Activated CD8-positive, alpha-beta T cell treated with anti-CD3 and anti-CD28 coated beads, Interleukin-2, amount 10 ng/mL, durations not matched to agents 7 days and 5 days (primary cell): ENCODE measurements around the gene UBIAD1. TPM values are rescaled to one million over a fixed set of nuclear protein-coding genes. Genes with fewer than 3 reads are reported as not detected.

Experiments
- ATAC-seq: fragments of 150-1000 bp; cut with Tn5 transposase; one replicate; pipeline ENCODE4 v1.10.0; 2021; ENCODE audit warnings: moderate library complexity
- CTCF ChIA-PET: fragments of 350-600 bp; sonication (Branson Sonifier 250); formaldehyde crosslinking; loops from one replicate; lab custom pipeline; 2021; ENCODE audit warnings: antibody characterized with exemption; lab: Charles Lee
- POLR2A ChIA-PET: fragments of 350-600 bp; sonication (Branson Sonifier 250); formaldehyde crosslinking; loops from one replicate; lab custom pipeline; 2021; ENCODE audit warnings: antibody characterized with exemption; lab: Charles Lee
- DNase-seq: peaks from one replicate; pipeline ENCODE4 v3.0.0-alpha.2; 2020
- H3K27ac Mint-ChIP-seq: one replicate; pipeline ENCODE4 v1.8.0; 2021; ENCODE audit warnings: mild to moderate bottlenecking, mixed read lengths
- H3K27me3 Mint-ChIP-seq: one replicate; pipeline ENCODE4 v1.8.0; 2021; ENCODE audit warnings: low read depth, mixed read lengths
- H3K36me3 Mint-ChIP-seq: one replicate; pipeline ENCODE4 v1.8.0; 2021; ENCODE audit warnings: low read depth, mixed read lengths
- H3K4me1 Mint-ChIP-seq: one replicate; pipeline ENCODE4 v1.8.0; 2021; ENCODE audit warnings: low read depth, mixed read lengths
- H3K4me3 Mint-ChIP-seq: one replicate; pipeline ENCODE4 v1.8.0; 2021; ENCODE audit warnings: mild to moderate bottlenecking, mixed read lengths
- H3K9me3 Mint-ChIP-seq: one replicate; pipeline ENCODE4 v1.8.0; 2022; ENCODE audit warnings: mixed read lengths; ENCODE audit not compliant: insufficient read depth
- total RNA-seq, 2 experiments: library from RNA; stranded (reverse); gene quantifications; one replicate each; pipeline ENCODE4 v1.2.3, GENCODE V29; 2021

UBIAD1 gene
- total RNA-seq, 2 experiments from 2014 or later, result 30.8 to 33.7 TPM

DNA sequence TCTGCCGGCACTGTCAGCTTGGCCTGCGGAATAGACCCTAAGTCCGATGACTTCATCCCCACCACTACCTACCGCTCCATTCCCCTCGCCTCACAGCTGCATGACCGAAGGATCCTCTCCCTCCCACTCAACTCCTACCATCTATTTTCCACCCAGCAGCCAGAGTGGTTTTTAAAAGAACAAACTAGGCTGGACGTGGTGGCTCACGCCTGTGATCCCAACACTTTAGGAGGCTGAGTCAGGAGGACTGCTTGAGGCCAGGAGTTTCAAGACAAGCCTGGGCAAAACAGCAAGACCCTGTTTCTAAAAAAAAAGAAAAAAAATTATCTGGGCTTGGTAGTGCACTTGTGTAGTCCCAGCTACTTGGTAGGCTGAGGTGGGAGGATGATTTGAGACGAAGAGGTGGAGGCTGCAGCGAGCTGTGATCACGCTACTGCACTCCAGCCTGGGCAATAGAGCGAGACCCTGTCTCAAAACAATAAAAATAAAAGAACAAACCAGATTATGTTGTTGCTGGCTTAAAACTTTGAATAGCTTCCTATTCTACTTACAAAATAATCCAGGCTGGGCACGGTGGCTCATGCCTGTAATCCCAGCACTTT is 59.0 kb downstream of the UBIAD1 start:
- ChIA-PET POLR2A (interaction anchor here (1.2 kb wide), 1 partner anchor 71 kb away, joined by 3 read pairs; no protein-coding TSS in a partner anchor), CTCF (interaction anchor here (0.6 kb wide), 1 partner anchor 55 kb away, joined by 3 read pairs; no protein-coding TSS in a partner anchor)
- H3K36me3 Mint-ChIP-seq, result no peaks in the 10 kb centered on the region
- DNase-seq, result no peak
- H3K4me3 Mint-ChIP-seq, result no peak overlapping the region
- H3K4me1 Mint-ChIP-seq, result peaks cover 7% of the 10 kb centered on the region
- H3K9me3 Mint-ChIP-seq, result no peaks in the 10 kb centered on the region
- H3K27ac Mint-ChIP-seq, result no peak overlapping the region
- ATAC-seq, result no peak
- no peaks in the 10 kb centered on the region for H3K27me3 Mint-ChIP-seq

DNA sequence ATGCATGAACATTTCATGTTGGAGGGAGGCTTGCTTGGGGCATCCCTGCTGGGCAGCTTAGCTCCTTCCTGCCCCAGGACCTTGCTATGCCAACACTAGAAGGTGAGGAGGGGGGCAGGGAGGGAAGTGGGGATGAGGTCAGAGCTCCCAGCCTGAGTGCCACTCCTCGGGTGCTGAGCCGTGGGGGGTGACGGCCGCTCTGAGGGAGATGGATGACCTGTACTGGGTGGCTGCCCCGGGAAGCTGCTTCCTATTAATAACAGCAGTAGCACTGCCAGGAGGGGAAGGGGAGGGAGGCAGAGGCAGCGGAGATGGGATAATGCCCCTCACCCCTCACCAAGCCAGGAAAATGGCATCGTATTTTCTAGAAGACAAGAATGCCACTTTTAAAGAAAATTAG is 60.6 kb downstream of the UBIAD1 start:
- no peak overlapping the region for H3K27ac Mint-ChIP-seq
- H3K27me3 Mint-ChIP-seq, result peaks cover 5% of the 10 kb centered on the region
- no peak for DNase-seq
- ChIA-PET CTCF (no interaction called here), POLR2A (no interaction called here)
- H3K4me3 Mint-ChIP-seq, result no peak overlapping the region
- no peak for ATAC-seq
- no peaks in the 10 kb centered on the region for H3K9me3 Mint-ChIP-seq
- H3K4me1 Mint-ChIP-seq, result peaks cover 14% of the 10 kb centered on the region
- H3K36me3 Mint-ChIP-seq, result no peaks in the 10 kb centered on the region

DNA sequence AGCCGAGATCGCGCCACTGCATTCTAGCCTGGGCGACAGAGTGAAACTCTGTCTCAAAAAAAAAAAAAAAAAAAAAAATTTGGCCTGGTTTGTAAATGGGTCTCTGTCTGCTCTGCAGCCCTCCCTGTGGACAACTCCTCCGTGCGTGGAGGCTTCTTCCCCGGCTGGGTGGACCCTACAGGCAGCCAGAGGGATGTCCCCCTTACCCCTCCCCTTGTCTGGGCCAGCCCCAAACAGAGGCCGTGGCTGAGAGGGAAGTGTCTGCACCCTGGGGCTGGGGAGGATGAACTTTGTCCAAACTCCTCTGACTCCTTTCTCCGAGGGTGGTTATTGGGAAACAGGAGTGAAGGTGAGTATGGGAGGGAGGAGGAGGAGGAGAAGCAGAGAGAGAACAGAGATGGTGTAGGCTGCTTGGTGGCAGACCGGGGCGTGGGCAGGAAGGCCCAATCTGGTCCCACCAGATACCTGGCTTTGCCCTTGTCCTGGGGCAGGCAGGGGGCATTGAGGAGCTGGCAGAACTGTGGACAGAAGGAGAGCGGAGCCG is 61.3 kb downstream of the UBIAD1 start:
- H3K4me3 Mint-ChIP-seq, result no peak overlapping the region
- ChIA-PET CTCF (no interaction called here), POLR2A (interaction anchor here (0.6 kb wide), 1 partner anchor 473 kb away, joined by 3 read pairs; no protein-coding TSS in a partner anchor)
- H3K27me3 Mint-ChIP-seq, result peaks cover 12% of the 10 kb centered on the region
- ATAC-seq (no peak), DNase-seq (no peak)
- H3K36me3 Mint-ChIP-seq, result no peaks in the 10 kb centered on the region
- no peak overlapping the region for H3K27ac Mint-ChIP-seq
- H3K9me3 Mint-ChIP-seq, result no peaks in the 10 kb centered on the region
- H3K4me1 Mint-ChIP-seq, result peaks cover 16% of the 10 kb centered on the region

DNA sequence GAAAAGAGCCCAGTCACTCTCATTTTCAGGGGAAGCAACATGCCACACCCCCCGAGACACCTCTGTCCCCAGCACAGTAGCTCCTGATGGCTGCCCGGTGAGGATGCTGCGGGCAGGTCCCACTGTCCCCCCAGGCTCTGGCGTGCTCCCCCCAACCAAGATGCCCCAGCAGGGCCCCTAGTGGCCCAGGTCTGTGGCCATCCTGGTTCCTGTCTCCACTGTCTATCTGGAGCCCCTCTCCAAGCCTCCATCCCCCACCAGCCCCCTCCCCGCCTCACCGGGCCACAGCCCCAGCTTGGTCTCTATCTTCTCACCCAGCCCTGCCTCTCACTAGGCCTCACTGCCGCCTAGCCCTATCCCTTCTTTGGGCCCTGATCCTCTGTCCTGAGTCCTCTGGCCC is 61.8 kb downstream of the UBIAD1 start:
- Mint-ChIP-seq H3K4me1 (peaks cover 17% of the 10 kb centered on the region), H3K27me3 (peaks cover 17% of the 10 kb centered on the region), H3K36me3 (no peaks in the 10 kb centered on the region), H3K4me3 (no peak overlapping the region), H3K27ac (no peak overlapping the region), H3K9me3 (no peaks in the 10 kb centered on the region)
- DNase-seq (no peak), ATAC-seq (no peak)
- ChIA-PET CTCF (interaction anchor here (1.2 to 1.7 kb wide), 2 partner anchors 93 to 306 kb away, joined by 5 to 13 read pairs; no protein-coding TSS in a partner anchor), POLR2A (interaction anchor here (0.6 kb wide), 1 partner anchor 472 kb away, joined by 3 read pairs; no protein-coding TSS in a partner anchor)

DNA sequence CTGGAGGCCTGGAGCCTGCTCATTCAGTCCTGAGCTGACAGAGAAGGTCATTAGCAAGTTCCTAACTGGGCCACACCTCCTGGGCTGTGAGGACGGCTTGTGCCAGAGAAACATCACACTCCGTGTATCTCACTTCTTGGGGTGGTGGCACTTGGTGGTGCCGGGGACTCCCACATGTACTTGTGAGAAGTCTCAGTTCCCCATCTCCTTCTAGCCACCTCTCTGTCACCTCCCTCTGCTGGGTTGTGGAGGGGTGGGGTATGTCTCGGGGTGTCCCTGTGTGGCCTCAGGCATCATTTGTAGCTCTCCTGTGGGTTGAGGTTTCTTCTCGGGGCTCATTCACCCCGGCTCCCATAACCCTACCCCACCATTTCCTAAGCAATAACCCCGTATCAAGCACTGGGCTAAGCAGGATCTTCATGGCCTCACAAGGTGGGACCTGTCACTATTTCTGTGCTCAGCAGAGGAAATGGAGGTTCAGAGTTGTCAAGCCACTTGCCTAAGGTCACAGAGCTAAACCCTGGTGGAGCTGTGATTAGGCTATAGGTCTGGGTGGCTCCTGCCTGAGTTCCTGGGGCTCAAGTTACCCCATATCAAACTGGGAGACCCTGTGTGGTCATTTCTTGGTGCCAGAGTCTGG is 62.5 kb downstream of the UBIAD1 start:
- DNase-seq, result no peak
- no peak overlapping the region for H3K4me3 Mint-ChIP-seq
- peaks cover 24% of the 10 kb centered on the region for H3K27me3 Mint-ChIP-seq
- POLR2A ChIA-PET, result interaction anchor here (0.7 kb wide), 1 partner anchor 473 kb away, joined by 3 read pairs; no protein-coding TSS in a partner anchor
- H3K4me1 Mint-ChIP-seq, result peaks cover 17% of the 10 kb centered on the region
- H3K36me3 Mint-ChIP-seq, result no peaks in the 10 kb centered on the region
- no peak for ATAC-seq
- CTCF ChIA-PET, result interaction anchor here (0.9 to 1.7 kb wide), 5 partner anchors 10 to 308 kb away, joined by 3 to 13 read pairs (median 5); no protein-coding TSS in a partner anchor
- no peak overlapping the region for H3K27ac Mint-ChIP-seq
- no peaks in the 10 kb centered on the region for H3K9me3 Mint-ChIP-seq

DNA sequence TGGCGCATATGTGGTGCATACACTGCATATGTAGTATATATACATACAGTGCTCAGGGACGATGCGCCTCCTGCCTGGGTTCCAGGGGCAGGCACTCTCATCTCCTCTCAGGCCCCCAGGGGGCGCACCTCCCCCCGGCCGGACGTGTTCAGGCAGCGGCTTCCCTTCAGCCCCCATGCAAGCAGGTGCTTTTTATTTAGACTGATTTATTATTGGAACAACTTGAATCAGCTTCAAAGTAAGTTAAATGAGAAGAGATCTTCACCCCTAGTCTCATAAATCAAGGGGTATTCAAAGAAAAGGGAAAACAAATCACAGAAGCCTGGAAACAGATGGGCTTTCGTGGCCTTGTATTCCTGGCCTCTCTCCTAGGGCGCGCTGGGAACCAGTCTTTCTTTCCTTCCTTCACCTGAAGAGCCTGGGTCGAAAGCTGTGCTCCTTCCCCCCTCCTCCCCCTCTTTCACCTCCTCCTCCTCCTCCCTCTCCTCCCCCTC is 64.6 kb downstream of the UBIAD1 start:
- H3K27ac Mint-ChIP-seq, result no peak overlapping the region
- H3K4me1 Mint-ChIP-seq, result peaks cover 17% of the 10 kb centered on the region
- ChIA-PET CTCF (interaction anchor here (0.7 to 3.4 kb wide), 6 partner anchors 11 to 308 kb away, joined by 3 to 10 read pairs (median 4); no protein-coding TSS in a partner anchor), POLR2A (no interaction called here)
- H3K27me3 Mint-ChIP-seq, result peaks cover 27% of the 10 kb centered on the region
- H3K4me3 Mint-ChIP-seq, result no peak overlapping the region
- DNase-seq (peak; percentile 84), ATAC-seq (peak; percentile 87)
- no peaks in the 10 kb centered on the region for H3K36me3 Mint-ChIP-seq
- no peaks in the 10 kb centered on the region for H3K9me3 Mint-ChIP-seq

Other genes with a start within 250 kb of the UBIAD1 start
- under 1 TPM in 1 of 2 experiments, not detected in 1; 0.21 TPM for gene MASP2, start 226.0 kb upstream of the UBIAD1 start, total RNA-seq
- gene SRM, start 213.2 kb upstream of the UBIAD1 start, total RNA-seq, result 100 to 1,000 TPM; 146 to 154 TPM
- gene EXOSC10, start 173.3 kb upstream of the UBIAD1 start, total RNA-seq, result 10 to 100 TPM; 86.1 to 89.8 TPM
- not detected for gene ANGPTL7, start 83.8 kb upstream of the UBIAD1 start, total RNA-seq
- 10 to 100 TPM; 55.9 to 57.5 TPM for gene MTOR, start 10.6 kb upstream of the UBIAD1 start, total RNA-seq
- under 1 TPM; 0.42 to 0.55 TPM for gene DISP3, start 206.0 kb downstream of the UBIAD1 start, total RNA-seq